Stimulated activated CD8-positive, alpha-beta memory T cell treated with anti-CD3 and anti-CD28 coated beads, Interleukin-7, amount 100 ng/mL, for 1 hour (primary cell): Measurements from ENCODE around the gene LHFPL2.

Source experiments
- DNase-seq, 2 donors: peaks; one replicate each; pipeline ENCODE4 v3.0.0-alpha.2; 2020; ENCODE audit warnings: low read depth in 2 of 2

LHFPL2 gene

DNA sequence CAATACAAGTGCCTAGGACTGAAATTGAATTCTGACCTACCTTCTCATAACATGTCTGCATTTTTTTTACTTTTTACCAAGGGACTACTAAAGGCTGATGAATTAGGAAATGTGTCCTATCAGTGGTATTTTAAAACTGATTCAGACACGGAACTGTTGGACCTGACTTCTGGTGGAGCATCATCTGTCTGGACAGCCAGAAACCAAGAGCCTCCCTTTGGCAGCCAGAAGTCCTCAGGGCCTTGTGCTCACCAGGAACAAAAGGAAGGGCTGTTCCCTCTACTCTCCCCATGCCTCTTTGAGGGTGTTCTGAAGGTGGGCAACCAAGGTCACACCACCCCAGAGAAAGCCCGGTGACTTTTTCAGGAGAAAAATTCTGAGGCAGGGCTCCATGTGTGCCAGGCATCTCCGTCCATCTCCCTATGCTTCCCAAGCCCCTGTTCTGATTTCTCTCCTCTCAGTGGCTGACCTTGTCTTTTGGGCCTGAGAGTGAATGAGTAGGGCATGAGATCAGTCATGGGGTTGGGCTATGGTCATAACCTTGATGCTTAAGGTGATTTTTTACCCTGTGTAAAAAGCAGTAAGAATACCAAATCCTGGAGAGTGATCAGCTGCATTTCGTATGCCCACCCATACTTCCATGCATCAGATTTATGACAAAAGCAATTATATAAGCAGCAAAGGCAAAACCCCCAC, 144.5 kb downstream of the LHFPL2 start:
- no peak for DNase-seq

DNA sequence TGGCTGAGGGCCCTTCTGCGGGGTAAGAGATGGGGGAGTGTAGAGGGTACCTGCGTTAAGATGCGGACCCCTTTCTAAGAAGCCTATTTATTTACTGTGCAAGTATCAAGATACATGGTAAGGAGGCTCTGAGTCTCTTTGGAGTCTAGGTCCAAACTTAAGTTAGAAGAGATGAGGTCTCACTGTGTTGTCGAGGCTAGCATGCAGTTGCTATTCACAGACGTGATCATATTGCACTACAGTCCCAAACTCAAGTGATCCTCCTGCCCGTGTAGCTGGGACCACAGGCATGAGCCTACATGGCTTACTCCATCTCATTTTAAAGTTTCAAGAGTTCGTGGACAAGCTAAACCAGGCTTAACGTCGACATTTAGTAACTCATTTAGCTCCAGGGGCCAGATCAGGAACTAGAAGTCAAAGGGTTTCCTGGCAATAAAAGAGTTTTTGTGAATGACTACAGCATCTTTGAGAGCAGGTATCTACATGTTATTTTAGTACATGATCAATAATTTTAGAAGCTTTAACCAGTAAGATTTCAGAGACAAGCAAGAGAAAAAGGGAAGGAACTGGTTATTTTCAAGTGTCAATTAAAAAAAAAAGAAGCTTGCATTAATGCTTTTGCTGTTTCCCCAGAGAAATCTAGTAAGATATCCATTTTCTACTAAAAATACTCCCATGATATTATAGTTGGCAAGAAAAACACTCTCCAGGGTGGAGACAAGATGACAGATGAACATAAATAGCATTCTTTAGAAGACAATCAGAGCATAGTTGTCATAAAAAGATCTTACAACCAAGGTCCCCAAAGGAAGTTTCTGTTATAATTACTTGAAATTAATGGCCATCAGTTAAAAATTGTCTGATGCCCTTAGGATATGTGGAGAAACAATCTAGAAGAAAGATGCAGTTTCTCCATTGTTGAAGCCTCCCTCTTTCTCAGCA, 146.9 kb downstream of the LHFPL2 start:
- no peak for DNase-seq

DNA sequence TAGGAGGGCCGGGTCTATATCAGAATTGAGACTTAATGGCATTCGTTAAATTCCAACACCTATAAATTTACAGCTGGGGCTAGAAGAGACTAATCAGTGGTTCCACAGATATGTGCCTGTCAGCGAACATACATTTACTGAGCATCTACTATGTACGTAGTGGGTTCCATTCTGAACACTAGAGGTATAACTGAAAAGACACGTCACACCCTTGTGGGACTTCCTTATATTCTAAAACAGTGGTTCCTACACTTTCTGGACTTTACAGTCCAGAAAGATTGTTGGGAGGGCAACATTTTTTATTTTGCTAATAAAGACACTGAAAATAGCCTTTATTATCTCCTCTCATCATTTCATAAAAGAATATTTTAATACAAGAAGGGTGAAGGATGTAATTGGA, 147.7 kb downstream of the LHFPL2 start:
- no peak for DNase-seq

DNA sequence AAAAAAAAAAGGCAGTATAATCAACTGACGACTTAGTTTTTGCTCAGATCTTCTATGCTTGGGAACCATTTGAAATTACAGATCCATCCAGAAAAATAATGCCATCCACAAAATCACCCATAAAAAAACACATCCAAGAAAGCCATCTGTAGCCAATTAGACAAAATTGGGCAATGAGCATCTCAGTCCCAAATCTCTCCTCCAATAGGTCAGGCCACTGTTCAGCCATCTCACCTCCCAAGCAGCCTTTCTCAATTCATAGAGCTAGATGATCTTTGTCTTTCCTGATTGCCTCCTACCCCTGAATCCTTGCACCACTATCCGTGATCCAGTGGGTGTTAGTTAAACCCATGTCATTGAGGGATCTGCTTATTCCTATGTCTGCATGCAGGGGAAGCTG, 148.5 kb downstream of the LHFPL2 start:
- no peak for DNase-seq

DNA sequence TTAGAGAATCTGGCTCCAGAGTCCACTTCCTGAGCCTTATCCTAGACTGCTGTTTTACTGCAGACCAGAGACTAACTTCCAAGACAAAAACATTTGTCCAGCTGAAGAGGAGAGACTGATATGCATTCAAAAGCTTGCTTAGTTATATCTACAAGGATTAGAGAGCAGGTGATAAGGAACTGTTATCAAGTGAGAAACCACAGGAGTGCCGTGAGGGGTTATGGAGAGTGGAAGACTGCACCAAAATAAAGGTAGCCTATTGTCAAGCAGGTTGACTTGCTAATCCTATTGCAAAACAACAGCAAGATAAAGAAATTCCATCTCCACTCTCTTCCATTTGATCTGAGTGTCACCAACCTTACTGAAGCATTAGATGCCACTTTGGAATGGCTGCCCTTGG, 149.1 kb downstream of the LHFPL2 start:
- no peak for DNase-seq

DNA sequence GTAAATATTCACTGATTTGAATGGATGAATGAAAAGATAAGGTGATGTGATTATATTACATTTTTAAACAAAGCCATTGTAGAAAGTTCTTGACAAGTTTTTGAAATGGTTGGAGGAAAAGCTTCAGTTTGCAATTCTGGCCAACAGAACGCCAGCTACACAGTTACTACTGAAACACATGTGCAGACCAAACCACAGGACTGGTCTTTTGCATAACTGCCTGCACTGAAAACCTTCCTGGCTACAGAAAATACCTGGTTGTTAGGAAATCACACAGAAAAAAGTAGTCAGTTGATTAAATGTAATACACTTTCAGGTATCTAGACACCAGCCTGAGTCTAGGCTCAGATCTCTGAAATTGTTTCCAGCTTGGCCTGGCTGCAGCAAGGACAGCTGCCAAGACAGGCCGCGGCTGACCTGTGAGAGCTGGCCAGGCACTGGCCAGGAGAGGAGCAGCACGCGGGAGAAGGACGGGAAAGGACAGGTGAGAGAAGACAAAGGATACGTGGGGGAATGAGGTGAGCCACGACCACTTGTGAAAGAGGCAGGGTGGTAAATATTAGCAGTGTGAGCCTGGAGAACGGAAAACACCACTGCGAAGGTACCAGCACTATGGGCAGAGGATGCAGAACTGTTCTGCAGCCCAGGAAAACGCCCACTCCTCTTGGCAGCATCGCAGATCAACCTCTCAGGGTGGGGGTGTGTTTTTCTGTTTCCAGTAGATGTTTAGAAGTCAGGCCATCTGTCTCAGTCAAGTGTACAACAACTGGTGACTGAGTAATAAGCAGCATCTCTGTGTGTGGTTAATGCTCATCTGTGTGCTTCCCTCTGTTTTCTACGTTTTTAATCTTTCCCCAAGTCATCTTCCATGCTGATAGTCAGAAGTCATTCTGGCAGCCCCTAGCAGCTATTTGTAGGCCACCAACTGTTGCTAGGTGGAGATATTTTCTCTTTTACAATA, 150.7 kb downstream of the LHFPL2 start:
- no peak for DNase-seq

DNA sequence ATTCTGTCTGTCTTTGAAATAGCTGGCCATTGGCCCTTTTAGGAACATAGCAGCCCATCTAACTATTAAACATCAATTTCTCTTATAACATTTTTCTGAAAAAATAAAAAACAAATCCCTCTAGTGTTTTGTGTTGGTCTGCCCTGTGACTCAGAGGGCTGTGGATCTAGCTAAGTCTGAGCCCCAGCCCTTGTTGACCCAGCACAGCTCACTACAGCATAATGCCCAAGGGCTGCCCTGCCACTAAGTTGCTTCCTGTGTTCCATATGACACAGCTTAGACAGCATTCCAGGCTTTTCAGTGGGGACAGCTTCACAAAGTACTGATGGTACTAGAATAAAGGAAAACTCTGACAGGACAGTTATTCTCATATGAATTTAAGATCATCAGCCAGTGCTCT, 152.2 kb downstream of the LHFPL2 start:
- DNase-seq, result no peak

DNA sequence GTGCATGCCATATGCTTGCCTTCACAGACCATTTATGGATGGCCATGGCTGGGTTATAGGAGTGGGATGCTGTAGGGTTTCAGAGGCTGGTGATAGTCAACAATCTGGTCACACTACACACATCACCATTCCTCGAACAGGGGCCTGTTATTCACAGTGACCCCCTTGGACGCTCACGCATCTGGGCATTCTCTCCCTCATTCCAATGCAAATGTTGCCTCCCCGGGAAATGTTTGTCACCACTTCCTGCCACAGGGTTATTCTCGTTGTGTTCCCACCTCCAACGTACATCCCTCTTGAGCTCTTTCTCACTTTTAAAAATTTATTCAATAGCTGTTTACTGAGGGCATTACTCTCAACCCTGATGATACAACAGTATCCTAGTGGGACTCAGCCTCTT, 152.8 kb downstream of the LHFPL2 start:
- DNase-seq, result no peak

DNA sequence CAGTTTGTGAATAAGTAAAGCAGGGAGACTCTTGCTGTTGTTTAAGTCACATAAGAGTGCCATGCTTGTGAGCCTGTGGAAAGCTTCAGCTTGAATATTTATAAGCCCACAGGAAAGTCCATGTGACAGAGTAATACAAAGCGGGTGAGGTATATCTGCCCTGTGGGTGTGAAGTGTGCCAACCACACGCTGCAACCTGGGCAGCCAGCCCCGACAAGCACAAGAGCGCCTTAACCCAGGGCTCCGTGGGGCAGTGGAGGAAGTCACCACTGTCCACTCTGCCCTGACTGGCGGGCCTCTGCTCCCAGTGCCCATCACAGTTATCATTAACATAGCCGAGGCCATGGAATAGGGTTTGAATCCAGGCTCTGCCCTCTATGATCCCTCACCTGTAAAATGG, 155.9 kb downstream of the LHFPL2 start:
- no peak for DNase-seq

DNA sequence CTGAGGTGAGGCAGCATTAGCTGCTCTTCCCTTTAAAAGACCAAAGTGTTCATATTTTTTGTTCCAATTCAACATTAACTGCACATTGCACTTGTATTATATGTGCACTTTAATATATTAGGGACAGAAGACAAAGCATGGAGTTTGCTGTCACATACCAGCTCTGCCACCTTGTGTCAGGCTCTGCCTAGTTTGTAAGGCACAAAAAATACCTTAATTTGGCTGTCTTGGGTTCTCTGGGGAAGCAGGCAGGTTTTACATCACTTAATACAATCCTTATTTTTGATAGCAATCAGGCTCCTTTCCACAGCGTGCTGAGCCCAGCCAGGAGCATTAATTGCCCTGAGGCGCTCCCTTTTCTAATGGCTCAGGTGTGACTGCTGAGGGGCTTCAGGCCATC, 156.3 kb downstream of the LHFPL2 start:
- DNase-seq, result no peak

DNA sequence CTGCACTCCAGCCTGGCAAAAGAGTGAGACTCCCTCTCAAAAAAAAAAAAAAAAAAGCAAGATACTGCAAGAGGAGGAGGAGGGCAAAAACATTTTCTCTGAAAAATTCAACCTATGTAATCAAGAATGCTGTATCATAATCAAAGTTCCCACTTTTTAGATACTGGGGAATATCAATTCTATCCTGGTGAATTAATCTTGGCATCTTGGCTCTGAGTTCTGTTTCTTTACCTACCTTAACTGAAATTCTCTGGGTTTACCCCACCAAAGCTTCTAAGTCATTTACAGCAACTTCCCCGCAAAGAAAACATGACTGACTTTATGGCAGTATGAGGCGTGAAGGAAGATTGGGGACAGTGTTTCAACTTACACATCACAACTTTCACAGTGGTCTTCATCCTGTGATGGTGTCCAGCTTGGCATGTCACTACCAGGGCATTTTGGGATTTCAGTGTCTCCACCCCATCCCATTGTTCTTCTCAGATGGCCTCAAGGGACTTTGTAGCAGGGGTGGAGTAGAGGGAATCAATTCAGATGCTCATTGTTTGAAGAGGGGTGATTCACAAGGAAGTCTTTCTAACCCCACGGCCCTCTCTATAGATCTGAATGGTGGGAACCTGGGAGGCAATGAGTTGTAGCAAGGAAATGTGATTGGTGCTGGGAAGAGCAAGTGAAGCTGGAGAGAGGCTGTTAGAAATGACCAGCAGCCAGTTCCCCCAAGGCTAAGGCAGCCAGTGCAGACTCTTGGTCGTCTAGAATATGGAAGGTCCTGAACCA, 157.7 kb downstream of the LHFPL2 start:
- DNase-seq, result no peak

DNA sequence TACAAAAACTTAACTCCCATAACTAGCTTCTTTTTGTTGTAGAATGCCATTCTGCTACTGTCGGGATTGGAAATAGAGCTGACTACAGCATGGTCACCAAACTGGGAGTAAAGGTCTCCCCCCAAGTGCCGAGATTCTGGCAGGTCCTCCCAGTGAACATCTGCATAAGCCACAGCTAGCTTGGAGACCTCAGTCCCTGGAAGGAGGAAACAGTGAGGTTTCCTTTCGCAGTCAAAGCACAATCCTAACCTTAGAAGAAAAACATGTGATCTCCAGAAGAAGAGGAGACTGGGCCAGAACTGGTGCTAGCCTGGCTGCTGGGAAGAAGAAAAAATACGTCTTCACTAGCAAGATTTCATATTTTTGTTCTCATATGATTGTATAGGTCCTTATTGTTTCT, 160.7 kb downstream of the LHFPL2 start:
- DNase-seq, result no peak

DNA sequence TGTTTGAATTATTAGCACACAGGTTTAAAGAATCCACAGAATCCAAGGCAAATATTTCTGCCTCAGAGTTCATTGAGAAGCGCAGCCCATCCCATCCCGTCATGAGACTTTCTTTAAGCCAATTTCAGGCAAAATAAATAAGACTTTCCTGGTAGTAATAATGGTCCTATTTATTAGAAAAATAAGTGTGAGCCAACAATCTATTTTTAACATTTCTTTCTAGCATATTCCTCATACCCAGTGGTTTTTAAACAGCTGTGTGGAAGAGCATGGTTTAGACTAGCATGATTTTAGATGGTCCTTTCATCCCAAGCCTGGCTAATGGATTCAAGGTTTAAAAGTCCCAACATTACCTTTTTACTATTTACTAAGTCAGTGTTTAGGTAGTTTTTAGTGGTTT, 162.4 kb downstream of the LHFPL2 start:
- DNase-seq, result no peak

DNA sequence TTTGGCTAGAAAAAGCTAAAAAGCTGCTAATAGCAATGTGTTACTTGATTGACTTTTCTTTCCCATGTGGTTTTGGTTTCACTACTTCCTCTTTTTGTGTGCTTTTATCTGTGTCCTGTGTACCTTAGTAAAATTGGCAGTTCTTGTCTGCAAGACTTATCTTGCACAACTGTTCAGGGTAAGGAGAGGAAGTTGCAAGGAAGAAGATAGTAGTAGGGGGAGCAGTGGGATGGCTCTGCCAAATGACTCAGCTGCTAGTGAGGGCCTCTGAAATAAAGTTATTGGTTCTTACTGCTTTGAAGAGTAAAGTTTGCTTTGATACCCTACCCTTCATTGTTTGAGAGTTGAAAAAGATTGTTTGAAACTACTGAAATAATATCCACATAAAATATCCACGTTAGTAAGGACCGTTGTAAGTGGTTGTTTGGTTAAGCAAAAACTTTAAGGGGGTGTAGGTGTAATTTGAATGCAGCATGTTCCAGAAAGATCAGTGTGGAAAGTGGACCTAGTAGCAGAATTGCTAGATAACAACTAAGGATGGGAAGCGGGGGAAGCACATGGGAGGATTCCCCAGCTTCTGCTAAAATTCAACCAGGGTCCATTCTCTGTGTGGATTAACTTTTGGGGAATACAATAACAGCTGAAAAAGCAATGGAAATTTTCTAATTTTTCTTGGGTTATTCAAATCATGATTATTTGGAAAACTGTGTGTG, 164.6 kb downstream of the LHFPL2 start:
- DNase-seq, result no peak

DNA sequence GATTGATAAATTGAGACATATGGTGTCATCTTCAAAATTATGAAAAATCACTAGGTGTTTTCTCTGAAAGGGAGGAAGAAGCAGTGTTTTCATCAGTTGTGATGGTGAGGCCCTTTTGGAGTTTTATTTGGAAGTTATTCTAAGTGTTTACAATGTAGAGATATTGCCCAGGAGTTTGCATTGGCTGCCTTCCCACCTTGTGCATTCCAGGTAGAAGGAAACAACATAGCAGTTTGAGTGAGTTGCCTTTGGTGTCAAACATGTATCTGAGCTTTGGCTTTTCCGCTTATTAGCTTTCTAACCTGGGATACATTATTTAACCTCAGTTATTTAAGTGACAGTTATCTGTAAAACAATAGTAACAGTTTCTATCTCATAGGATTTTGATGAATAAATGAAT, 165.6 kb downstream of the LHFPL2 start:
- no peak for DNase-seq

DNA sequence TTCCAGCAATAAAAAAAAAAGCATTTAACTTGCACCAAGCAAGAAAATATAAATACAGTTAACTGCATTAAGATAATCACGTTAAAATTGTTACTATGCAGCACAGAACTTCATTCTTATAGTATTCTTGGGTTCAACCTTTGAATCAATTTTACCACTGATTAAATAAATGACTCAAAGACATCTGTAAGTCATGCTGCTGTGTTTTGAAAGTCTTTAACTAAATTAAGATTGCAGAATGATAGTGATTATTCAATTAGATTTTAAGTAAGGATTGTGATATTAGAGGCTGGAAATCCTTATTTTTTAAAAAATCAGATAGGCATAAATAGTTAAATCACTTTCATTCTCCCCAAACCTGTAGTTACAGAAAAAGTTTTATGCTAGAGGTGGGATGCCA, 171.8 kb downstream of the LHFPL2 start:
- DNase-seq, result no peak

DNA sequence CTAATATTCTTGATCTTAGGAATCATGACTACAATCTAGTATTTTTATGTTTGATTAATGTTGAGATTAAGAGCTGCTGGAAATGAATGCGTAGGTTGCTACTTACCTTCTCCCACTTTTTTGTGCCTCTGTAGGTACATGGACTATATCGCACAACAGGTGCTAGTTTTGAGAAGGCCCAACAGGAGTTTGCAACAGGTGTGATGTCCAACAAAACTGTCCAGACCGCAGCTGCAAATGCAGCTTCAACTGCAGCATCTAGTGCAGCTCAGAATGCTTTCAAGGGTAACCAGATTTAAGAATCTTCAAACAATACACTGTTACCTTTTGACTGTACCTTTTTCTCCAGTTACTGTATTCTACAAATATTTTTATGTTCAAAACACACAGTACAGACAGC, 173.2 kb downstream of the LHFPL2 start:
- DNase-seq, result no peak

DNA sequence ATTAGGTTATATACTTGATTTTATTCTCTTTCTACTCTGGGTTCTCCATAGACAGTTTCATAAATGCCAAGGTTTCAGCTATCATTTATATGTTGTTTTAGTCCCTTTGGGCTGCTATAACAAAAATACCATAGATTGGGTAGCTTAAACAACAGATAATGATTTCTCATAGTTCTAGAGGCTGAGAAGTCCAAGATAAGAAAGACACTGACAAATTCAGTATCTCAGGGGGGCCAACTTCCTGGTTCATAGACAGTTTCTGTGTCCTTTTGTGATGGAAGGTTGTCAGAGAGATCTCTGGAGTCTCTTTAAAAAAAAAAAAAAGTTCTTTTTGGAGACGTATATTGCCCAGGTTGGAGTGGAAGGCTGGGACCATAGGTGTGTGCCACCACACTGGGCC, 174.8 kb downstream of the LHFPL2 start:
- no peak for DNase-seq

DNA sequence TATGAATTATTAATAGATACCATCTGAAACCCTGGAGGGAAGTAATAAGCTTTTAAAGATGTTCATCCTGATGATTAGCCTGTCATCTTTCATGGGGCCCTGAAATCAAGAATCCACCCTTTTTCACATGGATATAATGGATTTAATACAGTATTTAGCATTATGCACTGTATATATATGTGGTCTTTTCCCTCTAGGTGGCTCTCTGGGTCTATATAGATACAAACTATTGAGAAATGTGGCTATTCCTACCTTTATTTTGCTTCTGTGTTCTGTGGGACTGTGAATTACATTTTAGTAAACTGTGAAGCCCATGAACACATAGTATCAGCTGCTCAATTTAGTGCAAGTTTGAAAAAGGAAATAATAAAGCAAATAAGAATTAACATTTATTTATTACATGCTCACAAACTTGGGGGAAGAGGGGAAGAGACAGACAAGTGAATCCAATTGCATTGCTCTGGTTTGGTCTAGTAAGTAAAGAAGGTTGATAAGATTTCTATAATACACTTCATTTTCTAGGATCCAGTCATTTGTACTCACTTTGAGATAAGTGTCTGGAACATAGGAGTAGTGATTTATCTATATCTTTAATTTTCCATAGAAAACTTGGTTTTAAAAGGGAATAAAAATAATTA, 176.0 kb downstream of the LHFPL2 start:
- no peak for DNase-seq

DNA sequence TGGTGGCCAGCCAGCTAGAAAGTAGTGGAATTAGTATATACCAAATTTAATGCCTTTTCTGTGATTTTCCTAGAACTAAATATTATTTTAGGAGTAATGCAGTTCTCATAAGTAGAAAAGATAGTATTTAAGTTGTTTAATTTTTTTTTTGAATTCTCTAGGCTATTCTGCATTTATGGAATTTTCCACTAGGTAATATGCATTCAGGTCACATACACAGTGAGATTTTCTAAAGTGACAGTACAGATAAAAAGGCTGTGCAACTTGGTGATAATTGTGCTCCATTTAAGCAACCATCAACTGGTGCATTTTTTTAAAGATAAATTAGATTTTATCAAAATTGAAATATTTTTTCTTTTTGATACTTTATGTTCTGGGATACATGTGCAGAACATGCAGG, 176.7 kb downstream of the LHFPL2 start:
- DNase-seq, result no peak
